MCF 10A (cell line): Measurements from ENCODE around the gene CHCHD4. TPM values are rescaled to one million over a fixed set of nuclear protein-coding genes. Genes with fewer than 3 reads are reported as not detected.

ENCODE experiments used
- BruUV-seq: library from RNA; stranded (reverse); fragments of 400-500 nt; replicated peaks from 2 replicates; lab custom pipeline; 2021; lab: Mats Ljungman, UMichigan
- CTCF ChIA-PET: fragments of 300-600 bp; sonication (Branson Sonifier 250); formaldehyde crosslinking; extraction: SDS; loops from one replicate; lab custom pipeline; 2021; ENCODE audit warnings: antibody characterized with exemption, inconsistent platforms; lab: Yijun Ruan, JAX
- POLR2A ChIA-PET: fragments of 300-600, 350-650 bp; sonication (Branson Sonifier 250); formaldehyde crosslinking; extraction: SDS; loops from one replicate; lab custom pipeline; 2020; ENCODE audit warnings: antibody characterized with exemption, inconsistent platforms; lab: Yijun Ruan, JAX
- DNase-seq: peaks from one replicate; pipeline ENCODE4 v3.0.0-alpha.2; 2018; ENCODE audit not compliant: unreplicated experiment
- H3K27ac Mint-ChIP-seq: one replicate; pipeline ENCODE4 v1.8.0; 2022; ENCODE audit warnings: mild to moderate bottlenecking, low read depth, mixed read lengths; ENCODE audit not compliant: unreplicated experiment
- H3K27me3 Mint-ChIP-seq: one replicate; pipeline ENCODE4 v1.8.0; 2022; ENCODE audit warnings: mixed read lengths; ENCODE audit not compliant: insufficient read depth, unreplicated experiment
- H3K36me3 Mint-ChIP-seq: one replicate; pipeline ENCODE4 v1.8.0; 2022; ENCODE audit warnings: mild to moderate bottlenecking, moderate library complexity, mixed read lengths; ENCODE audit not compliant: insufficient read depth, unreplicated experiment
- H3K4me1 Mint-ChIP-seq: one replicate; pipeline ENCODE4 v1.8.0; 2022; ENCODE audit warnings: mixed read lengths; ENCODE audit not compliant: insufficient read depth, unreplicated experiment
- H3K4me3 Mint-ChIP-seq: one replicate; pipeline ENCODE4 v1.8.0; 2022; ENCODE audit warnings: mild to moderate bottlenecking, moderate library complexity, mixed read lengths; ENCODE audit not compliant: unreplicated experiment
- H3K9me3 Mint-ChIP-seq: one replicate; pipeline ENCODE4 v1.8.0; 2022; ENCODE audit warnings: mixed read lengths; ENCODE audit not compliant: unreplicated experiment
- CTCF ChIP-seq: fragments of 200-600 bp; IDR thresholded peaks from one replicate; pipeline ENCODE4 v1.8.0; 2022; ENCODE audit warnings: antibody characterized with exemption, mild to moderate bottlenecking; ENCODE audit not compliant: unreplicated experiment
- intact Hi-C: fragments of 100-400 bp; cut with micrococcal nuclease; formaldehyde crosslinking; loops from 2 replicates; pipeline ENCODE4 v1.14.1; 2022
- total RNA-seq: library from RNA; stranded (reverse); gene quantifications from 2 replicates; pipeline ENCODE4 v1.2.3, GENCODE V29; 2022

CHCHD4 gene
- total RNA-seq, 1 experiment from 2014 or later, result 35.0 TPM

GRCh38 chr3:14153663-14154062 is 29.0 kb upstream of the CHCHD4 start:
- no TSS peak for BruUV-seq
- no peak overlapping the region for H3K27ac Mint-ChIP-seq
- POLR2A ChIA-PET, result interaction anchor here (0.5 to 6.8 kb wide), 6 partner anchors 9 to 106 kb away, joined by 3 to 33 read pairs (median 6); partner anchors contain the start of genes CHCHD4, LSM3, TMEM43 and XPC
- peaks cover 99% of the 10 kb centered on the region for H3K36me3 Mint-ChIP-seq
- H3K4me3 Mint-ChIP-seq, result no peak overlapping the region
- TF ChIP-seq CTCF, result no peak
- no peaks in the 10 kb centered on the region for H3K4me1 Mint-ChIP-seq
- DNase-seq, result no peak
- intact Hi-C loops, result no loop called here
- CTCF ChIA-PET, result no interaction called here
- H3K27me3 Mint-ChIP-seq, result no peaks in the 10 kb centered on the region
- H3K9me3 Mint-ChIP-seq, result no peaks in the 10 kb centered on the region

GRCh38 chr3:14152963-14153355 is 28.3 kb upstream of the CHCHD4 start:
- Mint-ChIP-seq H3K27ac (peak overlapping the region; percentile 63), H3K27me3 (no peaks in the 10 kb centered on the region), H3K4me3 (no peak overlapping the region), H3K4me1 (no peaks in the 10 kb centered on the region), H3K36me3 (peaks cover 99% of the 10 kb centered on the region), H3K9me3 (no peaks in the 10 kb centered on the region)
- no peak for DNase-seq
- no peak for TF ChIP-seq CTCF
- ChIA-PET CTCF (interaction anchor here (0.6 to 1.6 kb wide), 2 partner anchors 27 to 96 kb away, joined by 4 read pairs; no protein-coding TSS in a partner anchor), POLR2A (interaction anchor here (0.5 to 6.8 kb wide), 5 partner anchors 8 to 105 kb away, joined by 3 to 33 read pairs (median 10); partner anchors contain the start of genes CHCHD4, LSM3, TMEM43 and XPC)
- BruUV-seq, result no TSS peak
- intact Hi-C loops, result no loop called here

GRCh38 chr3:14152233-14152962 is 27.7 kb upstream of the CHCHD4 start:
- intact Hi-C loops, result no loop called here
- Mint-ChIP-seq H3K9me3 (no peaks in the 10 kb centered on the region), H3K27ac (peak overlapping the region; percentile 63), H3K27me3 (no peaks in the 10 kb centered on the region), H3K4me1 (no peaks in the 10 kb centered on the region), H3K36me3 (peaks cover 99% of the 10 kb centered on the region), H3K4me3 (no peak overlapping the region)
- no peak for DNase-seq
- POLR2A ChIA-PET, result interaction anchor here (0.9 to 6.8 kb wide), 5 partner anchors 8 to 27 kb away, joined by 3 to 33 read pairs (median 10); partner anchors contain the start of genes CHCHD4, LSM3, TMEM43 and XPC
- TF ChIP-seq CTCF, result no peak
- BruUV-seq, result no TSS peak
- CTCF ChIA-PET, result interaction anchor here (0.6 to 1.6 kb wide), 3 partner anchors 9 to 96 kb away, joined by 3 to 4 read pairs (median 4); no protein-coding TSS in a partner anchor

- no peak for DNase-seq
- no TSS peak for BruUV-seq
- peaks cover 99% of the 10 kb centered on the region for H3K36me3 Mint-ChIP-seq
- no peak for TF ChIP-seq CTCF
- H3K4me1 Mint-ChIP-seq, result peaks cover 2% of the 10 kb centered on the region
- intact Hi-C loops, result no loop called here
- H3K9me3 Mint-ChIP-seq, result no peaks in the 10 kb centered on the region
- H3K4me3 Mint-ChIP-seq, result no peak overlapping the region
- no peaks in the 10 kb centered on the region for H3K27me3 Mint-ChIP-seq
- H3K27ac Mint-ChIP-seq, result no peak overlapping the region
- CTCF ChIA-PET, result interaction anchor here (0.8 to 1.6 kb wide), 3 partner anchors 8 to 358 kb away, joined by 3 to 4 read pairs (median 3); no protein-coding TSS in a partner anchor
- POLR2A ChIA-PET, result interaction anchor here (1.2 to 6.8 kb wide), 3 partner anchors 10 to 27 kb away, joined by 4 to 33 read pairs (median 14); partner anchors contain the start of genes CHCHD4, LSM3, TMEM43 and XPC
Measured at GRCh38 chr3:14151471-14152083, 26.9 kb upstream of the CHCHD4 start.
